ENCODE results near the gene SLC36A2.

The SLC36A2 gene

DNA sequence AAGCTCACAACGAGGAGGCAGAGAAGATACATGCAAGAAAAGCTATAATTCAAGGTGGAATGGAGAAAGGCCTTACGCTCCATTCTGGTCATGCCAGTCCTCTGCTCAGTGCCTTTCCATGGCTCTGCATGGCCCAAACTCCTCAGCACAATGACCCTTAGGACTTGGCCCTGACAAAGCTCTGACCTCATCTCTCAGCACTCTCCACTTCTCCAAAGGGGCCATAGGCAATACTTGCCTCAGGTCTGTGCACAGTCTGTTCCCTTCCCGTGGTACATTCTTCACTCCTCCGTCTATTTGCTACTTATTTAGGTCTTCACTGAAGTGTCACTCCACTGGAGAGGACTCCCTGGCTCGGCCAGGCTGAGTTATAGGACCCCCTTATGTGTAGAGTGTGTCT lies 68.5 kb downstream of the SLC36A2 start:
- no peak for TF ChIP-seq CEBPB (IDR thresholded peaks at IDR 0.05)
- TF ChIP-seq TCF12 (IDR thresholded peaks at IDR 0.05; ENCODE audit: low read depth) = no peak
- TF ChIP-seq TEAD4 (IDR thresholded peaks at IDR 0.05) = no peak
- TF ChIP-seq EP300 (IDR thresholded peaks at IDR 0.05; ENCODE audit: borderline replicate concordance) = no peak
- no peak for TF ChIP-seq CREB1 (IDR thresholded peaks at IDR 0.05; ENCODE audit: low read depth)
- TF ChIP-seq, protein P1, sequence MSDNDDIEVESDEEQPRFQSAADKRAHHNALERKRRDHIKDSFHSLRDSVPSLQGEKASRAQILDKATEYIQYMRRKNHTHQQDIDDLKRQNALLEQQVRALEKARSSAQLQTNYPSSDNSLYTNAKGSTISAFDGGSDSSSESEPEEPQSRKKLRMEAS (IDR thresholded peaks at IDR 0.05) = no peak
- no peak for TF ChIP-seq EGR1 (IDR thresholded peaks at IDR 0.05)
- no peak for TF ChIP-seq FOXM1 (IDR thresholded peaks at IDR 0.05; ENCODE audit: borderline replicate concordance, low read depth)
- TF ChIP-seq TAF1 (IDR thresholded peaks at IDR 0.05; ENCODE audit: low read depth) = no peak
- TF ChIP-seq YY1 (IDR thresholded peaks at IDR 0.05; ENCODE audit: low read depth) = no peak
- no peak for TF ChIP-seq RAD21 (IDR thresholded peaks at IDR 0.05; ENCODE audit: low read depth)
- TF ChIP-seq, protein P2, sequence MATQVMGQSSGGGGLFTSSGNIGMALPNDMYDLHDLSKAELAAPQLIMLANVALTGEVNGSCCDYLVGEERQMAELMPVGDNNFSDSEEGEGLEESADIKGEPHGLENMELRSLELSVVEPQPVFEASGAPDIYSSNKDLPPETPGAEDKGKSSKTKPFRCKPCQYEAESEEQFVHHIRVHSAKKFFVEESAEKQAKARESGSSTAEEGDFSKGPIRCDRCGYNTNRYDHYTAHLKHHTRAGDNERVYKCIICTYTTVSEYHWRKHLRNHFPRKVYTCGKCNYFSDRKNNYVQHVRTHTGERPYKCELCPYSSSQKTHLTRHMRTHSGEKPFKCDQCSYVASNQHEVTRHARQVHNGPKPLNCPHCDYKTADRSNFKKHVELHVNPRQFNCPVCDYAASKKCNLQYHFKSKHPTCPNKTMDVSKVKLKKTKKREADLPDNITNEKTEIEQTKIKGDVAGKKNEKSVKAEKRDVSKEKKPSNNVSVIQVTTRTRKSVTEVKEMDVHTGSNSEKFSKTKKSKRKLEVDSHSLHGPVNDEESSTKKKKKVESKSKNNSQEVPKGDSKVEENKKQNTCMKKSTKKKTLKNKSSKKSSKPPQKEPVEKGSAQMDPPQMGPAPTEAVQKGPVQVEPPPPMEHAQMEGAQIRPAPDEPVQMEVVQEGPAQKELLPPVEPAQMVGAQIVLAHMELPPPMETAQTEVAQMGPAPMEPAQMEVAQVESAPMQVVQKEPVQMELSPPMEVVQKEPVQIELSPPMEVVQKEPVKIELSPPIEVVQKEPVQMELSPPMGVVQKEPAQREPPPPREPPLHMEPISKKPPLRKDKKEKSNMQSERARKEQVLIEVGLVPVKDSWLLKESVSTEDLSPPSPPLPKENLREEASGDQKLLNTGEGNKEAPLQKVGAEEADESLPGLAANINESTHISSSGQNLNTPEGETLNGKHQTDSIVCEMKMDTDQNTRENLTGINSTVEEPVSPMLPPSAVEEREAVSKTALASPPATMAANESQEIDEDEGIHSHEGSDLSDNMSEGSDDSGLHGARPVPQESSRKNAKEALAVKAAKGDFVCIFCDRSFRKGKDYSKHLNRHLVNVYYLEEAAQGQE (IDR thresholded peaks at IDR 0.05; ENCODE audit: low read depth) = no peak
- no peak for TF ChIP-seq NFIC (IDR thresholded peaks at IDR 0.05)
- TF ChIP-seq ZBTB7A (IDR thresholded peaks at IDR 0.05; ENCODE audit: low read depth) = no peak
- TF ChIP-seq, protein P3, sequence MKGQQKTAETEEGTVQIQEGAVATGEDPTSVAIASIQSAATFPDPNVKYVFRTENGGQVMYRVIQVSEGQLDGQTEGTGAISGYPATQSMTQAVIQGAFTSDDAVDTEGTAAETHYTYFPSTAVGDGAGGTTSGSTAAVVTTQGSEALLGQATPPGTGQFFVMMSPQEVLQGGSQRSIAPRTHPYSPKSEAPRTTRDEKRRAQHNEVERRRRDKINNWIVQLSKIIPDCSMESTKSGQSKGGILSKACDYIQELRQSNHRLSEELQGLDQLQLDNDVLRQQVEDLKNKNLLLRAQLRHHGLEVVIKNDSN (IDR thresholded peaks at IDR 0.05) = no peak

DNA sequence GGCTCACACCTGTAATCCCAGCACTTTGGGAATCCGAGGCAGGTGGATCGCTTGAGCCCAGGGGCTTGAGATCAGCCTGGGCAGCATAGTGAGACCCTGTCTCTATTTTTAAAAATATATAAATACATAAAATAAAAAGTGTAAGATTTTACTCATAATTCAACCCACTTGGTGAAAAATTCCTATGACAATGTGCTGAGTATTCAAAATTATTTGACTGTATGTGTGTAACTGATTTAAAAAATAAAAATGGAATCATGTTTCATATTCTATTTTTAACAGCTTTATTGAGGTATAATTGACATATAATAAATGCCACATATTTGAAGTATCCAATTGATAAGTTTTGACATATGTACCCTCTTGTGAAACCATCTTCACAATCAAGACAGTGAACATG lies 71.6 kb downstream of the SLC36A2 start:
- TF ChIP-seq TCF12 (IDR thresholded peaks at IDR 0.05; ENCODE audit: low read depth) (no peak), TEAD4 (IDR thresholded peaks at IDR 0.05) (no peak), TAF1 (IDR thresholded peaks at IDR 0.05; ENCODE audit: low read depth) (no peak), EP300 (IDR thresholded peaks at IDR 0.05; ENCODE audit: borderline replicate concordance) (no peak), NFIC (IDR thresholded peaks at IDR 0.05) (no peak), CREB1 (IDR thresholded peaks at IDR 0.05; ENCODE audit: low read depth) (no peak), EGR1 (IDR thresholded peaks at IDR 0.05) (no peak), YY1 (IDR thresholded peaks at IDR 0.05; ENCODE audit: low read depth) (no peak), ZBTB7A (IDR thresholded peaks at IDR 0.05; ENCODE audit: low read depth) (no peak), FOXM1 (IDR thresholded peaks at IDR 0.05; ENCODE audit: borderline replicate concordance, low read depth) (no peak), RAD21 (IDR thresholded peaks at IDR 0.05; ENCODE audit: low read depth) (no peak), CEBPB (IDR thresholded peaks at IDR 0.05) (no peak)
- TF ChIP-seq, protein P2 (IDR thresholded peaks at IDR 0.05; ENCODE audit: low read depth) = no peak
- TF ChIP-seq, protein P1 (IDR thresholded peaks at IDR 0.05) = no peak
- TF ChIP-seq, protein P3 (IDR thresholded peaks at IDR 0.05) = no peak

DNA sequence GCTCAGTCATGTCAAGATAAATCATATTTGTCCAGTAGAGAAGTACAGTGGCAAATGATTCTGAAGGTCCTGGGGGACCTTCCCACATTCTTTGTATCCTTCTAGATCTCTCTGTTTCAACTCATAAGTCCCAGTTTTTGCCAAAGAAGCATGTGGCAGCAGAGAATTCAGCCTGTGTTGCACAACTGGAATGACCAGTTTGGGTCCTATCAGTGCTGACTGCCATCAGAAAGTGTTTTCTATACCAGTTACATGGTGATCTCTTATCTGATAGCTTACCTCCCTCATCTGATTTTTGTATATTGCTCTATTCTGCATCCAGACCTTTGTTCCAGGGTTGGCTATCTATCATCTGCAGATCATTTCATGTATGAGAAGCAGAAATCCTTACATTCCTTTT lies 72.7 kb downstream of the SLC36A2 start:
- peak; percentile 40 for TF ChIP-seq CEBPB (IDR thresholded peaks at IDR 0.05)
- TF ChIP-seq, protein P1 (IDR thresholded peaks at IDR 0.05) = peak; percentile 80
- TF ChIP-seq TEAD4 (IDR thresholded peaks at IDR 0.05) = no peak

DNA sequence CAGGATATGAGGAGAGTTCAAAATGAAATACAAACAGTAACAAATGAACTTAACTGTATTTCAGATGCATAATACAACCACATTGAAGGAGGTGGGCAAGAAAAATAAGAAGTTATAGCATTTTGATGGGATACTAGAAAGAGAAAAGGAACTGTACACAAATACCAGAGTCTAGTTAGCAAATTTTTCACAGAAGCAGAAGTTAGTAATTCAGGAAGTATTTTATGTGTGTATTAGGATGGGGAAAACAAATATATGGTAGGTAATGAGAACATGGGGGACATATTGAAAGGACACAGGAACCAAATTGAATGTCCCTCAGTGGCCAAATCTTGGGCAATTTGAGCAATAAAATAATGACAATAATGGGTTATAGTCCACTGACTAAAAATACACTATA lies 76.0 kb downstream of the SLC36A2 start:
- TF ChIP-seq ZBTB7A (IDR thresholded peaks at IDR 0.05; ENCODE audit: low read depth) = no peak
- TF ChIP-seq NFIC (IDR thresholded peaks at IDR 0.05) = no peak
- no peak for TF ChIP-seq FOXM1 (IDR thresholded peaks at IDR 0.05; ENCODE audit: borderline replicate concordance, low read depth)
- TF ChIP-seq CREB1 (IDR thresholded peaks at IDR 0.05; ENCODE audit: low read depth) = no peak
- no peak for TF ChIP-seq CEBPB (IDR thresholded peaks at IDR 0.05)
- TF ChIP-seq EP300 (IDR thresholded peaks at IDR 0.05; ENCODE audit: borderline replicate concordance) = no peak
- TF ChIP-seq, protein P3 (IDR thresholded peaks at IDR 0.05) = no peak

DNA sequence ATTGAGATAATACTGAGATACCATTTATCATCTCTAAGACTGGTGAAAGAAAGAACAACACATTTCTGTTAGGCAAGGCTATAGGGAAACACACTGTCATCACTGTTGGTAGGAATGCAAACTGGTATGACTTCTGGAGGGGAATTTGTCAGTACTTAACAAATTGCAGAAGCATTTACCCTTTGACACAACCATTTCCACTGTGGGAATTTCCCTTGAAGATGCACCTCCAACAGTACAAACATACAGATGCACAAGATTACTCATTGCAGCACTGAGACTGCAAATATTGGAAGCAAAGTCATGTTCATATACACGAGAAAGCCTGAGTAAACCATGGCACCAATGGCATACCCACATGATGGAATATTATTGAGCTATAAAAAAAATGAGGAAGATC lies 76.8 kb downstream of the SLC36A2 start:
- TF ChIP-seq CEBPB (IDR thresholded peaks at IDR 0.05) (no peak), YY1 (IDR thresholded peaks at IDR 0.05; ENCODE audit: low read depth) (no peak), EP300 (IDR thresholded peaks at IDR 0.05; ENCODE audit: borderline replicate concordance) (no peak), EGR1 (IDR thresholded peaks at IDR 0.05) (no peak), FOXM1 (IDR thresholded peaks at IDR 0.05; ENCODE audit: borderline replicate concordance, low read depth) (no peak), CREB1 (IDR thresholded peaks at IDR 0.05; ENCODE audit: low read depth) (no peak), TAF1 (IDR thresholded peaks at IDR 0.05; ENCODE audit: low read depth) (no peak), NFIC (IDR thresholded peaks at IDR 0.05) (no peak), TEAD4 (IDR thresholded peaks at IDR 0.05) (no peak), TCF12 (IDR thresholded peaks at IDR 0.05; ENCODE audit: low read depth) (no peak), ZBTB7A (IDR thresholded peaks at IDR 0.05; ENCODE audit: low read depth) (no peak), RAD21 (IDR thresholded peaks at IDR 0.05; ENCODE audit: low read depth) (no peak)
- TF ChIP-seq, protein P2 (IDR thresholded peaks at IDR 0.05; ENCODE audit: low read depth) = no peak
- TF ChIP-seq, protein P1 (IDR thresholded peaks at IDR 0.05) = no peak
- TF ChIP-seq, protein P3 (IDR thresholded peaks at IDR 0.05) = no peak
